Measurements from ENCODE around the gene CARHSP1.

GRCh38 chr16:8868416-8869211, at the start of gene CARHSP1:
- TF ChIP-seq, protein P1, sequence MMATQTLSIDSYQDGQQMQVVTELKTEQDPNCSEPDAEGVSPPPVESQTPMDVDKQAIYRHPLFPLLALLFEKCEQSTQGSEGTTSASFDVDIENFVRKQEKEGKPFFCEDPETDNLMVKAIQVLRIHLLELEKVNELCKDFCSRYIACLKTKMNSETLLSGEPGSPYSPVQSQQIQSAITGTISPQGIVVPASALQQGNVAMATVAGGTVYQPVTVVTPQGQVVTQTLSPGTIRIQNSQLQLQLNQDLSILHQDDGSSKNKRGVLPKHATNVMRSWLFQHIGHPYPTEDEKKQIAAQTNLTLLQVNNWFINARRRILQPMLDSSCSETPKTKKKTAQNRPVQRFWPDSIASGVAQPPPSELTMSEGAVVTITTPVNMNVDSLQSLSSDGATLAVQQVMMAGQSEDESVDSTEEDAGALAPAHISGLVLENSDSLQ (IDR thresholded peaks at IDR 0.05): no peak
- TF ChIP-seq FOXM1 (IDR thresholded peaks at IDR 0.05; ENCODE audit: borderline replicate concordance) (no peak), SP1 (IDR thresholded peaks at IDR 0.05) (no peak), FOXK2 (IDR thresholded peaks at IDR 0.05) (no peak), TARDBP (IDR thresholded peaks at IDR 0.05) (no peak), SUZ12 (IDR thresholded peaks at IDR 0.05) (no peak), BHLHE40 (IDR thresholded peaks at IDR 0.05; ENCODE audit: borderline replicate concordance) (no peak), ELF4 (IDR thresholded peaks at IDR 0.05) (no peak), ZNF384 (IDR thresholded peaks at IDR 0.05) (no peak), HDGF (IDR thresholded peaks at IDR 0.05; ENCODE audit: borderline replicate concordance) (no peak), FOXA1 (IDR thresholded peaks at IDR 0.05) (no peak), LEF1 (IDR thresholded peaks at IDR 0.05; ENCODE audit: borderline replicate concordance) (no peak), CTBP1 (IDR thresholded peaks at IDR 0.05; ENCODE audit: borderline replicate concordance) (no peak)

All from HEK293T (cell line).